ENCODE measurements around the gene CACNG1. TPM values are rescaled to one million over a fixed set of nuclear protein-coding genes. Genes with fewer than 3 reads are reported as not detected.

The CACNG1 gene
- total and polyA plus RNA-seq, 2 donors (not counting 1 experiment from before 2014, with no cell fraction given): not detected

GRCh38 chr17:66996926-66997325 lies 47.4 kb upstream of the CACNG1 start:
- no peaks in the 10 kb centered on the region for H3K9me3 ChIP-seq (ENCODE audit: control insufficient read depth, insufficient read depth, low read depth, low read length)

GRCh38 chr17:67003231-67003630 lies 41.1 kb upstream of the CACNG1 start:
- Histone ChIP-seq H4K20me1 (ENCODE audit: control insufficient read depth, extremely low read depth, insufficient read depth, low read length) (no peaks in the 10 kb centered on the region), H3K36me3 (ENCODE audit: control insufficient read depth, insufficient read depth, low read length) (no peaks in the 10 kb centered on the region), H3K27me3 (ENCODE audit: control insufficient read depth, insufficient read depth, low read length) (peaks cover 3% of the 10 kb centered on the region), H3K4me1 (ENCODE audit: control insufficient read depth, extremely low read depth, insufficient read depth, low read length) (no peaks in the 10 kb centered on the region), H3K4me2 (ENCODE audit: extremely low read depth, insufficient read depth, low read length) (no peak overlapping the region), H2AFZ (ENCODE audit: low read length) (no peak overlapping the region), H3K79me2 (ENCODE audit: control insufficient read depth, insufficient read depth, low read length) (no peaks in the 10 kb centered on the region), H3K9ac (ENCODE audit: insufficient read depth, low read length) (no peak overlapping the region), H3K4me3 (replicated peaks in 1 of 4; ENCODE audit: control extremely low read depth in 1 of 4, insufficient read depth in 1 of 4, low read depth in 3 of 4, low read length in 4 of 4) (no peak overlapping the region), H3K27ac (ENCODE audit: insufficient read depth, low read length) (no peak overlapping the region), H3K9me3 (ENCODE audit: control insufficient read depth, insufficient read depth, low read depth, low read length) (no peaks in the 10 kb centered on the region)
- TF ChIP-seq EZH2 (IDR thresholded peaks at IDR 0.05; ENCODE audit: low read length, missing control alignments) (no peak), CTCF (conservative IDR thresholded peaks at IDR 0.05 in 1 of 2, IDR thresholded peaks at IDR 0.05 in 1 of 2; ENCODE audit: low read depth in 1 of 2, low read length in 2 of 2) (no peak)
- DNase-seq (ENCODE audit: low read depth in 2 of 2): no peak

More at GRCh38 chr17:66996926-66997325, 47.4 kb upstream of the CACNG1 start:
- H3K4me3 ChIP-seq (replicated peaks in 1 of 4; ENCODE audit: control extremely low read depth in 1 of 4, insufficient read depth in 1 of 4, low read depth in 3 of 4, low read length in 4 of 4): no peak overlapping the region
- H3K9ac ChIP-seq (ENCODE audit: insufficient read depth, low read length): no peak overlapping the region
- no peak overlapping the region for H2AFZ ChIP-seq (ENCODE audit: low read length)
- no peaks in the 10 kb centered on the region for H3K36me3 ChIP-seq (ENCODE audit: control insufficient read depth, insufficient read depth, low read length)
- no peaks in the 10 kb centered on the region for H4K20me1 ChIP-seq (ENCODE audit: control insufficient read depth, extremely low read depth, insufficient read depth, low read length)
- H3K27me3 ChIP-seq (ENCODE audit: control insufficient read depth, insufficient read depth, low read length): peaks cover 5% of the 10 kb centered on the region
- DNase-seq (ENCODE audit: low read depth in 2 of 2): no peak
- no peak overlapping the region for H3K27ac ChIP-seq (ENCODE audit: insufficient read depth, low read length)
- TF ChIP-seq CTCF (conservative IDR thresholded peaks at IDR 0.05 in 1 of 2, IDR thresholded peaks at IDR 0.05 in 1 of 2; ENCODE audit: low read depth in 1 of 2, low read length in 2 of 2): no peak
- H3K4me2 ChIP-seq (ENCODE audit: extremely low read depth, insufficient read depth, low read length): no peak overlapping the region
- H3K79me2 ChIP-seq (ENCODE audit: control insufficient read depth, insufficient read depth, low read length): no peaks in the 10 kb centered on the region
- H3K4me1 ChIP-seq (ENCODE audit: control insufficient read depth, extremely low read depth, insufficient read depth, low read length): no peaks in the 10 kb centered on the region

GRCh38 chr17:67004181-67004580 lies 40.2 kb upstream of the CACNG1 start:
- no peak overlapping the region for H2AFZ ChIP-seq (ENCODE audit: low read length)
- H3K36me3 ChIP-seq (ENCODE audit: control insufficient read depth, insufficient read depth, low read length): no peaks in the 10 kb centered on the region
- no peak overlapping the region for H3K4me3 ChIP-seq (replicated peaks in 1 of 4; ENCODE audit: control extremely low read depth in 1 of 4, insufficient read depth in 1 of 4, low read depth in 3 of 4, low read length in 4 of 4)
- H3K9ac ChIP-seq (ENCODE audit: insufficient read depth, low read length): no peak overlapping the region
- no peaks in the 10 kb centered on the region for H3K9me3 ChIP-seq (ENCODE audit: control insufficient read depth, insufficient read depth, low read depth, low read length)
- no peaks in the 10 kb centered on the region for H3K4me1 ChIP-seq (ENCODE audit: control insufficient read depth, extremely low read depth, insufficient read depth, low read length)
- H3K79me2 ChIP-seq (ENCODE audit: control insufficient read depth, insufficient read depth, low read length): no peaks in the 10 kb centered on the region
- DNase-seq (ENCODE audit: low read depth in 2 of 2): no peak
- H4K20me1 ChIP-seq (ENCODE audit: control insufficient read depth, extremely low read depth, insufficient read depth, low read length): no peaks in the 10 kb centered on the region
- H3K27me3 ChIP-seq (ENCODE audit: control insufficient read depth, insufficient read depth, low read length): no peaks in the 10 kb centered on the region
- no peak overlapping the region for H3K4me2 ChIP-seq (ENCODE audit: extremely low read depth, insufficient read depth, low read length)
- no peak for TF ChIP-seq CTCF (conservative IDR thresholded peaks at IDR 0.05 in 1 of 2, IDR thresholded peaks at IDR 0.05 in 1 of 2; ENCODE audit: low read depth in 1 of 2, low read length in 2 of 2)
- TF ChIP-seq EZH2 (IDR thresholded peaks at IDR 0.05; ENCODE audit: low read length, missing control alignments): no peak
- H3K27ac ChIP-seq (ENCODE audit: insufficient read depth, low read length): no peak overlapping the region

Data from fibroblast of lung (primary cell).